Endometrial microvascular endothelial cells (primary cell): ENCODE results near the gene HTR6. TPM values are rescaled to one million over a fixed set of nuclear protein-coding genes. Genes with fewer than 3 reads are reported as not detected.

ENCODE experiments used
- in situ Hi-C: cut with HindIII; loops from 2 replicates; pipeline ENCODE4 v1.10.0; 2017; ENCODE audit warnings: low sequenced_read_pairs, low pct_unique_long_range_greater_than_20kb; ENCODE audit errors: inconsistent ontology term
- total RNA-seq: library from RNA; depleted of rRNA; stranded (reverse); fragments of >200 nt; gene quantifications from one replicate; pipeline ENCODE4 v1.2.3, GENCODE V29; 2015; ENCODE audit errors: inconsistent ontology term

The HTR6 gene
- total RNA-seq, 1 donor from 2014 or later, result not detected

DNA sequence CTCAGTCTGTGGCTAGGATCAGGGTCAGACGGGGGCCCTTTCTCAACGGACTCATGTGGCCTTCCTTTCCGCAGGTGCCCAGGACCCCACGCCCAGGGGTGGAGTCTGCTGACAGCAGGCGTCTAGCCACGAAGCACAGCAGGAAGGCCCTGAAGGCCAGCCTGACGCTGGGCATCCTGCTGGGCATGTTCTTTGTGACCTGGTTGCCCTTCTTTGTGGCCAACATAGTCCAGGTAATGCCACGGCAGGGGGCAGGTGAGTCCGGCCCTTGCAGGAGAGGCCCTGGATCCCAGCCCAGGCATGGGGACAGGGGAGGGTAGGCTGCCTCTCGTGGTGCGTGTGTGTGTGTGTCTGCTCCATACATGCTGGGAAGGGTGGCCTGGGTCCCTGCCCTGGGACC lies 13.8 kb downstream of the HTR6 start:
- in situ Hi-C loops, result no loop called here

GRCh38 chr1:19678931-19679453 lies 14.3 kb downstream of the HTR6 start:
- in situ Hi-C loops, result no loop called here

GRCh38 chr1:19679691-19680090 lies 15.0 kb downstream of the HTR6 start:
- in situ Hi-C loops, result no loop called here

DNA sequence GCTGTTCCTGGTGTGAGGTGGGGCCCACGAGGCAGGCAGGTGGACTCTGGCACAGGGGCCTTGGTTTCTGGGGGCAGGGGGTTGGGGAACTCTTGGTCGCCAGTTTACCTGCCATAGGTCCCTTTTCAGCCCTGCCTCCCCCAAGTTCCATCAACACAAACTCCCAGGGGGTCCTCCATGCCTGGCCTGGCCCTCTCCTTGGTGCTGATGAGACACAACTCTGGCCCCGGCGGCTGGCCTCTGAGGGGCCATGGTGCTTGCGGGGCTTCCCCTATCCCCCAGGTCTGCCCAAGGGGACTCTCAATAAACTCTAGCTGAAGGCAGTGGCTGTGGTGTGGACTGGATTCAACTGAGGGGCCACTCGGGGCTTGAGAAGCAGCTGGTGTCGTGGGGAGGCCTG lies 16.0 kb downstream of the HTR6 start:
- in situ Hi-C loops, result no loop called here

GRCh38 chr1:19682257-19682656 lies 17.6 kb downstream of the HTR6 start:
- in situ Hi-C loops, result no loop called here

- in situ Hi-C loops, result no loop called here
Observed at GRCh38 chr1:19682901-19683300, 18.2 kb downstream of the HTR6 start.

- in situ Hi-C loops, result no loop called here
Observed at GRCh38 chr1:19683351-19683750, 18.7 kb downstream of the HTR6 start.

GRCh38 chr1:19684677-19685076 lies 20.0 kb downstream of the HTR6 start:
- in situ Hi-C loops, result no loop called here

- in situ Hi-C loops, result no loop called here
Observed at GRCh38 chr1:19685994-19686393, 21.3 kb downstream of the HTR6 start.

DNA sequence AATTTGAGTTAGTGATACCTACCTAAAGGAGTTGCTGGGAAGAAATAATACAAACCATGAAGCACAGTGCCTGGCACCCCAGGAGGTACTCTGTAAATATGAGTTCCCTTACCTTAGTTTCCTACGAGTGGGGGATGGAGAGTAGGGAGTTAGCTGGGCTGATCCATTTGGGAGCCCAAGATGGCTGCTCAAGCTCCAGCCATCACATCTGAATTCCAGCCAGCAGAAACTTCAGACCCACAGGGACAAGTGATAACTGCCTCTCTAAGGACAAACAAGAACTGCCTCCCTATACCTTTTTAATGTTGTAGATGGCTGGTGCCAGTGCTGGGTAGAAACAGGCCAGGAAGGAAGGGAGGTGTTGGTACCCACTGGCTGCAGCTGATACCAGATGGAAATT lies 22.7 kb downstream of the HTR6 start:
- in situ Hi-C loops, result no loop called here

DNA sequence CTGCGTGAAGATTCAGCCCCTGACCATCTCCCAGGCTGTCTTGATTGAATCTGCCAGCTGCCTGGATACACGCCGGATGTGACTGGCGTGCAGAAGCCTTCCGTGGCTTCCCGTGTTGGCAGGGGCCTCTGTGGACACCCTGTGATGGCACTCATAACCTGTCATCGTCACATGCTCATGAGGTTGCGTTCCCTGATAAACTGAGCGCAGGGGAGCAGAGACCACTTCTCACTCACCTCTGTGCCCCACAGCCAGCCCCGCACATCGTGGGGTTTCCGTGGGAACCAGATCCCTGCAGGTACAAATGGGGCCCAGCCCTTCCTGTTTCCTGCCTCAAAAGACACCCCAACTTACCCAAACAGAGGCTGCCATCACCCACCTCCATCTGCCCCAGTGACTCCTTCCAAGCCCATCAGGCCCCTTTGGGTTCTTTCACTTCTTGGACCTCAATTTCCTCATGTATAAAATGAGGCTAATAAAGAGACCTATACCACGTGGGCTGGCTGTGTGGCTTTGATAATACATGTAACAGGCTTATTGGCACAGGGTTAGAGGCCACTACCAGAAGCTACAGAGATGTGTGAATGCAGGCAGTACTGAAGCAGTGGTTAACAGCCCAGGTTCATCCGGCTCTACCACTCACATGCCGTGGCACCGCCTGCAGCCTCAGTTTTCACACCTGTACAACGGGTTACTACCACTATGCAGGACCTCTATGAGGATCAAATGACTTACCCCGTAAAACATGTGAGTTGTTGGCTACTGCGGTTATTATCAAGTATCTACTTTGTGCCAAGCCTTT lies 23.6 kb downstream of the HTR6 start:
- in situ Hi-C loops, result no loop called here

DNA sequence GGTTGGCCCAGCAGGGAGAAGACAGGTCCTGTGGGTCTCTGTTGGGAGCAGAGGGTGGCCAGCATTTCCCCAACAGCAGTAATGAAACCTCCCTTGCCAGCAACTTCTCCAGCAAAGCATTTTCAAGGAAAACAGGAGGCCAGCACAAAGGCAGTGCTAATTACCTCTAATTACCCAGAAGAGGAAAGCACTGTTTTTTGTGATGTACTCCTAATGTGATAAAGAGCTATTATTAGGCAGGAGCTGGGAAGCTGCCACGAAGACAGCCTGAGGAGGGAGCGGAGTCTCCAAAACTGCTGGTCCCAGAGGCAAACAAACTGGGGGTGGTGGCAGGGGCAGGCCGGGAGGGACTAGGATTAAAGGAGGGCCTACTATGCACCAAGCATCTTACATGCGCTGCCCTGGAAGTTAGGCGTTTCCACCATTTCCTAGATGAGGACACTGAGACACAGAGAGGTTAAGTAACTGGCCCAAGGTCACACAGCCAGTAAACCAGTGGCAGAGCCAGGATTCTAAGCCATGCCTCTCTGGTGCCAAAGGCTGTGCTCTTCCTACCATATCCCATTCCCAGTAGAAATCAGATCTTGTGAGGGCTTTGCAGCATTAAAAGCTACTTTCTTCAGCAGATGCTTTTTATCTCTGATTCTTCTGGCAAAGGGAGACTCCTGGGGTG lies 24.5 kb downstream of the HTR6 start:
- in situ Hi-C loops, result no loop called here

DNA sequence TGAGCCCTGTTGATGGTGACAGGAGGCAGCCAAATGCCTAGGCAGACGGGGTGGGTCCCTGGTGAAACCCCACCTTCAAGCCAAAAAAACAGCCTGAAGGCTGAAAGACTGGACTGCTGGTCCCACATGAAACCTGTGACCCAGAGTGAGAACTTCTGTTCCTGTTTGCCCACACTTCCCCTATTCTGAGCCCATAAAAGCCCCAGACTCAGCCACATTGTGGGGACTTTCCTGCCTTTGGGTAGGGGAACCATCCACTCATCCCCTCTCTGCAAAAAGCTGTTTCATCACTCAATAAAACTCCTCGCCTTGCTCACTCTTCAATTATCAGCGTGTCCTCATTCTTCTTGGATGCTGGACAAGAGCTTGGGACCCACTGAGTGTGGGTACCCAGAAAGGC lies 25.2 kb downstream of the HTR6 start:
- in situ Hi-C loops, result no loop called here

- in situ Hi-C loops, result no loop called here
Observed at GRCh38 chr1:19690342-19690741, 25.7 kb downstream of the HTR6 start.

DNA sequence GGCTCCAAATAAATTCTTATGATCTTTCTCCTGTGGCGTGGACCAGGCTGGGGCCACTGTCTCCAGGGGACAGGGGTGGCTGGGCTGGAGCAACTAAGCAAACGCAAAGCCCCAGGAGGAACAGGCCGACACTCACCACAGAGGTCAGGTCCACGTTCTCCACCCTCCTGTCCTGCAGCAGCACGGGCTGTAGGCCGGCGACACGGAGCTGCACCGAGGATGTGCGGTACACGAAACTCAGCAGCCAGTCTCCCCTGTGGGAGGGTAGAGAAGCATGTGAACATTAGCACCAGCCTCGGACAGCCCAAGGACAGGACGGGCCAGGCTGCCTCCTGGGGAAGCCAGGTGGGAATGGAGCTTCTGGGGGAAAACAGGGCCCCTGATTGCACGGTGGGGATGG lies 29.6 kb downstream of the HTR6 start:
- in situ Hi-C loops, result no loop called here

GRCh38 chr1:19695772-19696171 lies 31.1 kb downstream of the HTR6 start:
- in situ Hi-C loops, result no loop called here

- in situ Hi-C loops, result no loop called here
Observed at GRCh38 chr1:19696820-19697219, 32.1 kb downstream of the HTR6 start.

DNA sequence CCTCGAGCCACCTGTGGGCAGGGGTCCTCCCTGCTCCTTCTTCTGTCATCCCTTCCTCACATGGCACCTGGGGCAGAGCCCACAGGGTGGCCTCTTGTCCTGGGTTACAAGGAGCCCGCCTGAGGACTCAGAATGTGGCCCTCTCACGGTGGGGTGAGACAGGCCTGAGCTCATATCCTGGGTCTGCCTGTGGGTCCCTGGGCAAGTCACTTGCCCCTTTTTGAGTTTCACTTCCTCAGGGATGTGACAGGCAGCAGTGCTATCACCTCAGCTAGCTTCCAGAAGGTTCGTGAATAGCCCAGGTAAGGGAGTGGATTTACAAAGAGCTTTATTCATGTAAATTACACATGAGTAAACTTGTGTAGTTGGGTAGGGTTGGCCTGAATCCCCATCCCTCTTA lies 33.5 kb downstream of the HTR6 start:
- in situ Hi-C loops, result no loop called here

DNA sequence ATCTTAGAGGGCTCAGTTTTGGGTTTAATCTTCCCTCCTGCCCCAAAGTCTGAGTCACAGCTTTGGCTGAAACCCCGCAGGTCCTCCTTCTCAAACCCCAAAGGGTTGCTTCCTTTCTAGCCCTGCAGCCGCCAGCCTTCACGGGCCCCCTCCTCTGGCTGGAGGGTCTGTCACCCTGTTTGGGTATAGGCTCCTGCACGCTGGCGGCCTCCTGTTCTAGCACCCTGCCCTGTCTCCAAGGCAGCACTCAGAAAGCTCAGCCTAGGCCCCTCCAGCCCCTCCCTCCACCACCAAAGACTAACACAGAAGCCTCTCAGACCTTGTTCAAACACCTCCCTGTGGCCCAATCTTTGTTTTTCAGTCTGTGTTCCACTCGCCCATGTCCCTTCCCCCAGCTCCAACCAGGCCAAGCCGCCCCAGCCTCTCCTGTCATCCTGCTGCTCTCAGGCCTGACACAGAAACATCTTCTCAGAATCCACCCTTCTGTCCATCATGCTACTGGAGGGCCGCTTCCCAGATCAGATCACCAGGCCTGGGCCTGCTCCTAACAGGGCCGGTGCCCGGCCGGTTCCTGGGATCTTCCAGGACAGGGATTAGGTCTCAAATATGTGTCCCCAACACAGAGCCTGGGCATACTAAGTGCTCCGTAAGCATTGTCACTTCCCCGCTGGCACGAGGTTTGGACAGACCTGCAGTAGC lies 35.6 kb downstream of the HTR6 start:
- in situ Hi-C loops, result no loop called here

- in situ Hi-C loops, result no loop called here
Observed at GRCh38 chr1:19703280-19703679, 38.6 kb downstream of the HTR6 start.
